GM23338 (cell line): ENCODE data around the gene ABHD17B. TPM values are rescaled to one million over a fixed set of nuclear protein-coding genes. Genes with fewer than 3 reads are reported as not detected.

Experiments
- ATAC-seq: fragments of 200-7000 bp; cut with Tn5 transposase; 3 replicates; pipeline ENCODE4 v1.9.1; 2020
- DNase-seq: peaks from one replicate; pipeline ENCODE4 v3.0.0-alpha.2; 2015; ENCODE audit warnings: low spot score
- H2AFZ ChIP-seq: fragments of 200-600 bp; sonication (generic); 2 replicates; pipeline ENCODE4 v1.8.0; 2016; ENCODE audit warnings: antibody characterized with exemption, mild to moderate bottlenecking, moderate library complexity
- H3F3A ChIP-seq: fragments of 200-600 bp; sonication (generic); replicated peaks from 2 replicates; pipeline ENCODE4 v1.8.0; 2017; ENCODE audit warnings: antibody characterized with exemption, mixed run types, low read depth
- H3K27ac ChIP-seq: fragments of 200-600 bp; sonication (generic); 2 replicates; pipeline ENCODE4 v1.6.1; 2016; ENCODE audit warnings: low read depth
- H3K27me3 ChIP-seq: fragments of 200-600 bp; sonication (generic); 2 replicates; pipeline ENCODE4 v1.8.0; 2016; ENCODE audit warnings: mild to moderate bottlenecking, mixed run types, moderate library complexity; ENCODE audit not compliant: insufficient read depth
- H3K36me3 ChIP-seq: fragments of 200-600 bp; sonication (generic); 2 replicates; pipeline ENCODE4 v1.8.0; 2016; ENCODE audit warnings: mild to moderate bottlenecking; ENCODE audit not compliant: insufficient read depth
- H3K4me1 ChIP-seq: fragments of 200-600 bp; sonication (generic); 2 replicates; pipeline ENCODE4 v1.8.0; 2016; ENCODE audit warnings: mild to moderate bottlenecking, moderate library complexity; ENCODE audit not compliant: insufficient read depth
- H3K4me2 ChIP-seq: fragments of 200-600 bp; sonication (generic); 2 replicates; pipeline ENCODE4 v1.7.1; 2017; ENCODE audit warnings: mixed run types
- H3K4me3 ChIP-seq: fragments of 200-600 bp; sonication (generic); 2 replicates; pipeline ENCODE4 v1.6.1; 2016; ENCODE audit warnings: mixed run types
- H3K79me2 ChIP-seq: fragments of 200-600 bp; sonication (generic); replicated peaks from 2 replicates; pipeline ENCODE4 v1.8.0; 2017; ENCODE audit warnings: mild to moderate bottlenecking; ENCODE audit not compliant: insufficient read depth
- H3K9me2 ChIP-seq: fragments of 200-600 bp; sonication (generic); 2 replicates; pipeline ENCODE4 v1.8.0; 2017; ENCODE audit not compliant: insufficient read depth
- H4K20me1 ChIP-seq: fragments of 200-600 bp; sonication (generic); replicated peaks from 2 replicates; pipeline ENCODE4 v1.8.0; 2017; ENCODE audit warnings: mild to moderate bottlenecking; ENCODE audit not compliant: insufficient read depth
- H3K27ac Mint-ChIP-seq: 2 replicates; pipeline ENCODE4 v1.8.0; 2020; ENCODE audit warnings: inconsistent platforms, mild to moderate bottlenecking, moderate library complexity, mixed read lengths
- H3K27me3 Mint-ChIP-seq: 3 replicates; pipeline ENCODE4 v1.8.0; 2022; ENCODE audit warnings: low read depth, mild to moderate bottlenecking, moderate library complexity, mixed read lengths, inconsistent platforms; ENCODE audit not compliant: insufficient read depth, poor library complexity
- H3K36me3 Mint-ChIP-seq: 3 replicates; pipeline ENCODE4 v1.8.0; 2021; ENCODE audit warnings: low read depth, mild to moderate bottlenecking, inconsistent platforms, moderate library complexity, mixed read lengths
- H3K4me1 Mint-ChIP-seq: 3 replicates; pipeline ENCODE4 v1.8.0; 2020; ENCODE audit warnings: mild to moderate bottlenecking, inconsistent platforms, mixed read lengths
- H3K4me3 Mint-ChIP-seq: 3 replicates; pipeline ENCODE4 v1.8.0; 2021; ENCODE audit warnings: moderate library complexity, mild to moderate bottlenecking, inconsistent platforms, mixed read lengths
- H3K9me3 Mint-ChIP-seq: 3 replicates; pipeline ENCODE4 v1.8.0; 2020; ENCODE audit warnings: moderate library complexity, mild to moderate bottlenecking, inconsistent platforms, mixed read lengths
- CREB1 ChIP-seq: fragments of 250-450 bp; sonication (Bioruptor Pico); IDR thresholded peaks from 2 replicates; pipeline ENCODE4 v1.5.0; 2020; ENCODE audit warnings: low read depth, mild to moderate bottlenecking, moderate library complexity
- EZH2 ChIP-seq: fragments of 200-600 bp; sonication (generic); IDR thresholded peaks from one replicate; pipeline ENCODE4 v1.8.0; 2017; ENCODE audit warnings: antibody characterized with exemption, mild to moderate bottlenecking, low read depth; ENCODE audit not compliant: unreplicated experiment
- EZH2phosphoT487 ChIP-seq: fragments of 200-600 bp; sonication (generic); IDR thresholded peaks from one replicate; pipeline ENCODE4 v1.8.1; 2018; ENCODE audit warnings: antibody characterized with exemption; ENCODE audit not compliant: unreplicated experiment
- JUNB ChIP-seq: IDR thresholded peaks from one replicate; pipeline ENCODE4 v1.6.1; 2016; ENCODE audit warnings: antibody characterized with exemption; ENCODE audit not compliant: unreplicated experiment
- NANOG ChIP-seq: IDR thresholded peaks from 2 replicates; pipeline ENCODE4 v1.6.1; 2016; ENCODE audit warnings: antibody characterized with exemption, borderline replicate concordance
- POLR2AphosphoS5 ChIP-seq: IDR thresholded peaks from 2 replicates; pipeline ENCODE4 v1.6.1; 2016; ENCODE audit warnings: antibody characterized with exemption, low read depth
- STAT1 ChIP-seq: IDR thresholded peaks from one replicate; pipeline ENCODE4 v1.6.1; 2016; ENCODE audit warnings: antibody characterized with exemption; ENCODE audit not compliant: unreplicated experiment
- ZNF114 ChIP-seq: fragments of 250-450 bp; sonication (Bioruptor Pico); IDR thresholded peaks from 2 replicates; pipeline ENCODE4 v1.5.0; 2020; ENCODE audit warnings: mild to moderate bottlenecking, moderate library complexity
- ZNF331 ChIP-seq: fragments of 250-450 bp; sonication (Bioruptor Pico); IDR thresholded peaks from 2 replicates; pipeline ENCODE4 v1.5.0; 2020; ENCODE audit warnings: low read depth, mild to moderate bottlenecking, moderate library complexity
- polyA plus RNA-seq: library from polyadenylated mRNA; unstranded; fragments of >200 nt; fragmentation: Nextera tagmentation; extraction: Ambion mirVana; gene quantifications from 2 replicates; pipeline ENCODE4 v1.2.1, GENCODE V29; 2016
- total RNA-seq: library from RNA; depleted of rRNA; stranded (reverse); fragments of >200 nt; shearing (Covaris generic); gene quantifications from 2 replicates; pipeline ENCODE4 v1.2.3, GENCODE V29; 2014
- TF ChIP-seq, protein P1 (sequence below): fragments of 250-450 bp; sonication (Bioruptor Pico); IDR thresholded peaks from 2 replicates; pipeline ENCODE4 v1.5.0; 2020; ENCODE audit warnings: mild to moderate bottlenecking, moderate library complexity
- TF ChIP-seq, protein P2 (sequence below): IDR thresholded peaks from 2 replicates; pipeline ENCODE4 v1.6.1; 2016; ENCODE audit warnings: antibody characterized with exemption
- TF ChIP-seq, protein P3 (sequence below), 2 experiments: fragments of 200-600 bp in 1 of 2; sonication (generic) in 1 of 2; conservative IDR thresholded peaks; 2 replicates each; pipeline versions ENCODE4 v1.5.1 to v1.6.1; 2016 to 2017; ENCODE audit warnings: antibody characterized with exemption in 2 of 2, low read depth in 2 of 2, mild to moderate bottlenecking in 2 of 2, moderate library complexity in 1 of 2

The ABHD17B gene
- total and polyA plus RNA-seq, 2 experiments from 2014 or later: 32.2 to 112 TPM

DNA sequence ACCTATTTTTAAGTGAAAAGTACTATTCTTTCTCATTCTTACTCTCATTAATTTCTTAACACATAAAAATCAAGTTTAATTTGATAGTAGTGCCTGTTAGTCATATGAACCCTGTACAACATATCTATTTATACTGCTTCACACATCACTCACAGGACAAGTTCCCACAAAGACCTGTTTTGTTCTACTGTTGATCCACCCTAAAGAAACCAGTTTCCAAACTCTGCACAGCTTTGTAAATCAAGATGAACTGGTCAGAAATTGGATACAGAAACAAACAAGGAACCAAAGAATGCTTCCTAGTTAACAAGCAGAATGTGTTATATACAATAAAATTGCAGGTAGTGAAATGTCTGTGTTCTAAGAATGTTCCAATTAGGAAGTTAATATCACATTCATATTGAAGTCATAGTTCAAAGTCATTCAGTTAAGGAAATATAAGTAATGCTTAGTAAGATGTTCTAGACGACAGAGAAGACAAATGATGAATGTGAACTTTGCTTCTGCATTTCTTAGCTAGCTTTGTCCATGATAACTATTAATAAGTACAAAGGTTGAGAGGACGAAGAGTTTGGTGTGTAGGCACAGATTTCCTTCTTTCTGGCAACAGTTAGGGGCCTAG, 33.9 kb upstream of the ABHD17B start (continued):
- no peak for TF ChIP-seq STAT1

DNA sequence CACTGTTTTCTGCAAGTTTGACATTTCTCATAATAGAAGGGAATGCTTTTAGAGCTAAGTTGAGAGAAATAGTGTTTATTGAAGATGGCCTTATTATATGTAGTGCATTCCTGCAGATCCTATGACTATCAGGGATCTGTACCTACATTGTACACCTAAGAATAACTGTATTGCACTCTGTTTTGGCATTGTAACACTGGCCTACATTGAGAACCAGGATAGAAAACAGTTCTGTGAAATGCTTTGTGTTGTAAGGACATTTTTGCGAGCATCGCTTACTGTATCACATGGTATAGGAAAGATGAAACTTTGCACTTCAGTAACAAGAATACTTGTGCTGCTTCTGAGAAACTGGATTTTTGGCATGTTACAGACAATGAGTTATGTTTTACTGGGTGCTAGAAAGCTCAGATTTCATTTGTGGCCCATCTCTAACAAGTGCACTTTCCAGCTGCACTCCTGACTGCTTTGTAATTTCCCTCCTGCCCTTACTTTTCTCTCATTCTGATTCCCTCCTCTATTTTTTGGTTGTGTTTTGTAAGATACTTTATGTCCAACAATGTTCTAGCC, 31.1 kb upstream of the ABHD17B start:
- peaks cover 63% of the 10 kb centered on the region for H3K79me2 ChIP-seq
- DNase-seq: no peak
- no peaks in the 10 kb centered on the region for H3K27me3 Mint-ChIP-seq
- TF ChIP-seq, protein P1, sequence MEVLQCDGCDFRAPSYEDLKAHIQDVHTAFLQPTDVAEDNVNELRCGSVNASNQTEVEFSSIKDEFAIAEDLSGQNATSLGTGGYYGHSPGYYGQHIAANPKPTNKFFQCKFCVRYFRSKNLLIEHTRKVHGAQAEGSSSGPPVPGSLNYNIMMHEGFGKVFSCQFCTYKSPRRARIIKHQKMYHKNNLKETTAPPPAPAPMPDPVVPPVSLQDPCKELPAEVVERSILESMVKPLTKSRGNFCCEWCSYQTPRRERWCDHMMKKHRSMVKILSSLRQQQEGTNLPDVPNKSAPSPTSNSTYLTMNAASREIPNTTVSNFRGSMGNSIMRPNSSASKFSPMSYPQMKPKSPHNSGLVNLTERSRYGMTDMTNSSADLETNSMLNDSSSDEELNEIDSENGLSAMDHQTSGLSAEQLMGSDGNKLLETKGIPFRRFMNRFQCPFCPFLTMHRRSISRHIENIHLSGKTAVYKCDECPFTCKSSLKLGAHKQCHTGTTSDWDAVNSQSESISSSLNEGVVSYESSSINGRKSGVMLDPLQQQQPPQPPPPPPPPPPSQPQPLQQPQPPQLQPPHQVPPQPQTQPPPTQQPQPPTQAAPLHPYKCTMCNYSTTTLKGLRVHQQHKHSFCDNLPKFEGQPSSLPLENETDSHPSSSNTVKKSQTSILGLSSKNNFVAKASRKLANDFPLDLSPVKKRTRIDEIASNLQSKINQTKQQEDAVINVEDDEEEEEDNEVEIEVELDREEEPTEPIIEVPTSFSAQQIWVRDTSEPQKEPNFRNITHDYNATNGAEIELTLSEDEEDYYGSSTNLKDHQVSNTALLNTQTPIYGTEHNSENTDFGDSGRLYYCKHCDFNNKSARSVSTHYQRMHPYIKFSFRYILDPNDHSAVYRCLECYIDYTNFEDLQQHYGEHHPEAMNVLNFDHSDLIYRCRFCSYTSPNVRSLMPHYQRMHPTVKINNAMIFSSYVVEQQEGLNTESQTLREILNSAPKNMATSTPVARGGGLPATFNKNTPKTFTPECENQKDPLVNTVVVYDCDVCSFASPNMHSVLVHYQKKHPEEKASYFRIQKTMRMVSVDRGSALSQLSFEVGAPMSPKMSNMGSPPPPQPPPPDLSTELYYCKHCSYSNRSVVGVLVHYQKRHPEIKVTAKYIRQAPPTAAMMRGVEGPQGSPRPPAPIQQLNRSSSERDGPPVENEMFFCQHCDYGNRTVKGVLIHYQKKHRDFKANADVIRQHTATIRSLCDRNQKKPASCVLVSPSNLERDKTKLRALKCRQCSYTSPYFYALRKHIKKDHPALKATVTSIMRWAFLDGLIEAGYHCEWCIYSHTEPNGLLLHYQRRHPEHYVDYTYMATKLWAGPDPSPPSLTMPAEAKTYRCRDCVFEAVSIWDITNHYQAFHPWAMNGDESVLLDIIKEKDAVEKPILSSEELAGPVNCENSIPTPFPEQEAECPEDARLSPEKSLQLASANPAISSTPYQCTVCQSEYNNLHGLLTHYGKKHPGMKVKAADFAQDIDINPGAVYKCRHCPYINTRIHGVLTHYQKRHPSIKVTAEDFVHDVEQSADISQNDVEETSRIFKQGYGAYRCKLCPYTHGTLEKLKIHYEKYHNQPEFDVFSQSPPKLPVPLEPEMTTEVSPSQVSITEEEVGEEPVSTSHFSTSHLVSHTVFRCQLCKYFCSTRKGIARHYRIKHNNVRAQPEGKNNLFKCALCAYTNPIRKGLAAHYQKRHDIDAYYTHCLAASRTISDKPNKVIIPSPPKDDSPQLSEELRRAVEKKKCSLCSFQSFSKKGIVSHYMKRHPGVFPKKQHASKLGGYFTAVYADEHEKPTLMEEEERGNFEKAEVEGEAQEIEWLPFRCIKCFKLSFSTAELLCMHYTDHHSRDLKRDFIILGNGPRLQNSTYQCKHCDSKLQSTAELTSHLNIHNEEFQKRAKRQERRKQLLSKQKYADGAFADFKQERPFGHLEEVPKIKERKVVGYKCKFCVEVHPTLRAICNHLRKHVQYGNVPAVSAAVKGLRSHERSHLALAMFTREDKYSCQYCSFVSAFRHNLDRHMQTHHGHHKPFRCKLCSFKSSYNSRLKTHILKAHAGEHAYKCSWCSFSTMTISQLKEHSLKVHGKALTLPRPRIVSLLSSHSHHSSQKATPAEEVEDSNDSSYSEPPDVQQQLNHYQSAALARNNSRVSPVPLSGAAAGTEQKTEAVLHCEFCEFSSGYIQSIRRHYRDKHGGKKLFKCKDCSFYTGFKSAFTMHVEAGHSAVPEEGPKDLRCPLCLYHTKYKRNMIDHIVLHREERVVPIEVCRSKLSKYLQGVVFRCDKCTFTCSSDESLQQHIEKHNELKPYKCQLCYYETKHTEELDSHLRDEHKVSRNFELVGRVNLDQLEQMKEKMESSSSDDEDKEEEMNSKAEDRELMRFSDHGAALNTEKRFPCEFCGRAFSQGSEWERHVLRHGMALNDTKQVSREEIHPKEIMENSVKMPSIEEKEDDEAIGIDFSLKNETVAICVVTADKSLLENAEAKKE (CRISPR knock-in tag): no peak
- TF ChIP-seq, protein P2, sequence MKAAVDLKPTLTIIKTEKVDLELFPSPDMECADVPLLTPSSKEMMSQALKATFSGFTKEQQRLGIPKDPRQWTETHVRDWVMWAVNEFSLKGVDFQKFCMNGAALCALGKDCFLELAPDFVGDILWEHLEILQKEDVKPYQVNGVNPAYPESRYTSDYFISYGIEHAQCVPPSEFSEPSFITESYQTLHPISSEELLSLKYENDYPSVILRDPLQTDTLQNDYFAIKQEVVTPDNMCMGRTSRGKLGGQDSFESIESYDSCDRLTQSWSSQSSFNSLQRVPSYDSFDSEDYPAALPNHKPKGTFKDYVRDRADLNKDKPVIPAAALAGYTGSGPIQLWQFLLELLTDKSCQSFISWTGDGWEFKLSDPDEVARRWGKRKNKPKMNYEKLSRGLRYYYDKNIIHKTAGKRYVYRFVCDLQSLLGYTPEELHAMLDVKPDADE: no peak
- no peak for TF ChIP-seq ZNF331
- no peak for TF ChIP-seq NANOG
- no peak for TF ChIP-seq STAT1
- TF ChIP-seq EZH2: no peak
- no peak for TF ChIP-seq JUNB
- TF ChIP-seq ZNF114: no peak
- TF ChIP-seq POLR2AphosphoS5: no peak
- TF ChIP-seq CREB1 (CRISPR knock-in tag): no peak
- no peak for TF ChIP-seq EZH2phosphoT487
- TF ChIP-seq, protein P3, sequence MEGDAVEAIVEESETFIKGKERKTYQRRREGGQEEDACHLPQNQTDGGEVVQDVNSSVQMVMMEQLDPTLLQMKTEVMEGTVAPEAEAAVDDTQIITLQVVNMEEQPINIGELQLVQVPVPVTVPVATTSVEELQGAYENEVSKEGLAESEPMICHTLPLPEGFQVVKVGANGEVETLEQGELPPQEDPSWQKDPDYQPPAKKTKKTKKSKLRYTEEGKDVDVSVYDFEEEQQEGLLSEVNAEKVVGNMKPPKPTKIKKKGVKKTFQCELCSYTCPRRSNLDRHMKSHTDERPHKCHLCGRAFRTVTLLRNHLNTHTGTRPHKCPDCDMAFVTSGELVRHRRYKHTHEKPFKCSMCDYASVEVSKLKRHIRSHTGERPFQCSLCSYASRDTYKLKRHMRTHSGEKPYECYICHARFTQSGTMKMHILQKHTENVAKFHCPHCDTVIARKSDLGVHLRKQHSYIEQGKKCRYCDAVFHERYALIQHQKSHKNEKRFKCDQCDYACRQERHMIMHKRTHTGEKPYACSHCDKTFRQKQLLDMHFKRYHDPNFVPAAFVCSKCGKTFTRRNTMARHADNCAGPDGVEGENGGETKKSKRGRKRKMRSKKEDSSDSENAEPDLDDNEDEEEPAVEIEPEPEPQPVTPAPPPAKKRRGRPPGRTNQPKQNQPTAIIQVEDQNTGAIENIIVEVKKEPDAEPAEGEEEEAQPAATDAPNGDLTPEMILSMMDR (conservative IDR thresholded peaks at IDR 0.05; ENCODE audit: low read depth in 2 of 2): no peak

More for the DNA sequence above, 31.1 kb upstream of the ABHD17B start:
- Histone ChIP-seq H3K27ac (peak overlapping the region; percentile 24; the same call in 1 of the 2 replicates), H4K20me1 (no peaks in the 10 kb centered on the region), H3K4me2 (no peak overlapping the region), H3F3A (no peaks in the 10 kb centered on the region), H3K4me1 (peaks cover 33% of the 10 kb centered on the region), H3K9me2 (no peaks in the 10 kb centered on the region), H3K36me3 (no peaks in the 10 kb centered on the region), H3K27me3 (no peaks in the 10 kb centered on the region), H2AFZ (no peak overlapping the region), H3K4me3 (no peak overlapping the region)
- no peak for ATAC-seq
- Mint-ChIP-seq H3K27ac (0 out of 2 replicates have a peak overlapping the region, but pooled peaks have one; percentile 6), H3K36me3 (no peaks in the 10 kb centered on the region), H3K4me1 (peaks cover 27% of the 10 kb centered on the region), H3K9me3 (no peaks in the 10 kb centered on the region), H3K4me3 (no peak overlapping the region)
